Smooth muscle cell (in vitro differentiated cells): ENCODE data around the gene KLHL40. TPM values are rescaled to one million over a fixed set of nuclear protein-coding genes. Genes with fewer than 3 reads are reported as not detected.

ENCODE experiments used
- DNase-seq: peaks from one replicate; lab custom pipeline; 2025; ENCODE audit not compliant: unreplicated experiment; lab: John Stamatoyannopoulos, UW
- H2AFZ ChIP-seq: fragments of 200-600 bp; sonication (generic); 2 replicates; pipeline ENCODE4 v1.6.0; 2016; ENCODE audit warnings: antibody characterized with exemption, low read depth, mild to moderate bottlenecking
- H3F3A ChIP-seq: fragments of 200-600 bp; sonication (generic); 2 replicates; pipeline ENCODE4 v1.6.0; 2017; ENCODE audit warnings: antibody characterized with exemption, low read depth
- H3K27ac ChIP-seq: fragments of 200-600 bp; sonication (generic); 2 replicates; pipeline ENCODE4 v1.5.1; 2016; ENCODE audit warnings: low read depth, mild to moderate bottlenecking
- H3K27me3 ChIP-seq: fragments of 200-600 bp; sonication (generic); 2 replicates; pipeline ENCODE4 v1.6.1; 2016; ENCODE audit warnings: low read depth, mild to moderate bottlenecking
- H3K36me3 ChIP-seq: fragments of 200-600 bp; sonication (generic); 2 replicates; pipeline ENCODE4 v1.5.1; 2016; ENCODE audit warnings: low read depth
- H3K4me1 ChIP-seq: fragments of 200-600 bp; sonication (generic); 2 replicates; pipeline ENCODE4 v1.5.1; 2016; ENCODE audit warnings: low read depth
- H3K4me2 ChIP-seq: fragments of 200-600 bp; sonication (generic); 2 replicates; pipeline ENCODE4 v1.6.0; 2016; ENCODE audit warnings: mild to moderate bottlenecking
- H3K4me3 ChIP-seq: fragments of 200-600 bp; sonication (generic); 2 replicates; pipeline ENCODE4 v1.5.1; 2016; ENCODE audit warnings: mild to moderate bottlenecking
- H3K79me2 ChIP-seq: fragments of 200-600 bp; sonication (generic); 2 replicates; pipeline ENCODE4 v1.6.0; 2016; ENCODE audit warnings: low read depth, mild to moderate bottlenecking
- H3K9ac ChIP-seq: fragments of 200-600 bp; sonication (generic); 2 replicates; pipeline ENCODE4 v1.6.0; 2016; ENCODE audit warnings: low read depth
- H3K9me3 ChIP-seq: fragments of 200-600 bp; sonication (generic); replicated peaks from 2 replicates; pipeline ENCODE4 v1.5.1; 2016; ENCODE audit warnings: low read depth
- H4K20me1 ChIP-seq: fragments of 200-600 bp; sonication (generic); 2 replicates; pipeline ENCODE4 v1.6.0; 2016; ENCODE audit warnings: low read depth
- CTCF ChIP-seq: fragments of 200-600 bp; sonication (generic); IDR thresholded peaks from 2 replicates; pipeline ENCODE4 v1.5.1; 2017; ENCODE audit warnings: borderline replicate concordance, mild to moderate bottlenecking, antibody characterized with exemption; ENCODE audit not compliant: insufficient read depth, poor library complexity, severe bottlenecking
- WGBS: methylation state at CpG from one replicate; pipeline ENCODE4 v1.1.7; 2016; ENCODE audit warnings: low lambda C conversion rate; 5-methylcytosine and 5-hydroxymethylcytosine counted together
- polyA plus RNA-seq: library from polyadenylated mRNA; unstranded; fragments of >200 nt; fragmentation: Nextera tagmentation; extraction: Ambion mirVana; gene quantifications from 2 replicates; pipeline ENCODE4 v1.2.1, GENCODE V29; 2016
- total RNA-seq: library from RNA; depleted of rRNA; stranded (reverse); fragments of >200 nt; gene quantifications from 2 replicates; pipeline ENCODE4 v1.2.3, GENCODE V29; 2014

KLHL40 gene
- total and polyA plus RNA-seq, 2 experiments from 2014 or later = not detected

GRCh38 chr3:42686832-42687650 is 1.7 kb downstream of the KLHL40 start:
- no peaks in the 10 kb centered on the region for H3K9me3 ChIP-seq
- WGBS = 93% methylated on average over 7 of the region's 7 CpGs
- no peak overlapping the region for H3K4me2 ChIP-seq
- H3K4me3 ChIP-seq = no peak overlapping the region
- no peak for TF ChIP-seq CTCF
- no peaks in the 10 kb centered on the region for H4K20me1 ChIP-seq
- H3K27me3 ChIP-seq = peaks cover 3% of the 10 kb centered on the region
- no peak overlapping the region for H3K27ac ChIP-seq
- H2AFZ ChIP-seq = no peak overlapping the region
- no peak overlapping the region for H3K9ac ChIP-seq
- H3K36me3 ChIP-seq = no peaks in the 10 kb centered on the region
- H3K4me1 ChIP-seq = no peaks in the 10 kb centered on the region
- H3F3A ChIP-seq = no peaks in the 10 kb centered on the region
- no peaks in the 10 kb centered on the region for H3K79me2 ChIP-seq
- no peak for DNase-seq

- H2AFZ ChIP-seq = no peak overlapping the region
- TF ChIP-seq CTCF = no peak
- peaks cover 3% of the 10 kb centered on the region for H3K27me3 ChIP-seq
- no peak overlapping the region for H3K9ac ChIP-seq
- H3F3A ChIP-seq = no peaks in the 10 kb centered on the region
- no peaks in the 10 kb centered on the region for H3K9me3 ChIP-seq
- WGBS = 93% methylated on average over 14 of the region's 15 CpGs
- no peak overlapping the region for H3K4me3 ChIP-seq
- H3K79me2 ChIP-seq = no peaks in the 10 kb centered on the region
- H3K27ac ChIP-seq = no peak overlapping the region
- no peaks in the 10 kb centered on the region for H3K36me3 ChIP-seq
- H3K4me2 ChIP-seq = no peak overlapping the region
- no peaks in the 10 kb centered on the region for H3K4me1 ChIP-seq
- H4K20me1 ChIP-seq = no peaks in the 10 kb centered on the region
- DNase-seq = no peak
Observed at GRCh38 chr3:42688016-42688415, 2.7 kb downstream of the KLHL40 start.

DNA sequence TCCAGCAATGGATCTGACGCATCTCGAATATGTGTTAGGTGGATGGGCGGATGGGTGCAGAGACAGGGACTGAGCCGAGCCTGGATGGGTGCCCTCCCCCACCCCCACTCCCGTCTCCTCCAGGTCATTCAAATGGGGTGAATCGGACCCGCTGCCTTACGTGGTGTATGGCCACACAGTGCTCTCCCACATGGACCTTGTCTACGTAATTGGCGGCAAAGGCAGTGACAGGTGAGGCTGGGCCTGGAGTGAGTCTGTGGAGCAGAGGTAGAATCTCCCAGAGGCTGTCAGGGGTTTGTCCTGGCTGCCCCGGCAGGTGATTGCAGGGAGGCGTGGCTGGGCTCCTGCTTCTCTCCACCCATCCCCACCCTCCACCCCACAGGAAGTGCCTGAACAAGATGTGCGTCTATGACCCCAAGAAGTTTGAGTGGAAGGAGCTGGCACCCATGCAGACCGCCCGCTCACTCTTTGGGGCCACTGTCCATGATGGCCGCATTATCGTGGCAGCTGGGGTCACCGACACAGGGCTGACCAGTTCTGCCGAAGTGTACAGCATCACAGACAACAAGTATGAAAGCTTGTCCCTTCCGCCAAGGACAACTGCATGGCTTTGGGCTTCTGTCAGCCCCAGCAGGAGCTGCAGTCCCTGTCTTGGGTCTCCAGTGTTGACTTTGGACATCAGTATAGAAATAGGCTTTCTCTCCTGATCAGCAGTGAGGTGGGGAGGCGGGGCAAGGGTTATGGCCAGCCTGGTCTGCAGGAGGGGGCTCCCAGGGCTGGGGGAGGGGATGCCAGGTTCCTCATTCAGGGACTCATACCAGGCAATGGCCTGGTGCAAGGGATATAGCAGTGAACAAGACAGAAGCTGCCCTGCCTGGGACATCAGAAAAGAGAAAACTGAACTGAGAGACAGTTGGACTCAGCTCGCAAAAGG is 3.4 kb downstream of the KLHL40 start:
- Histone ChIP-seq H3K4me1 (no peaks in the 10 kb centered on the region), H3K27me3 (peaks cover 3% of the 10 kb centered on the region), H3F3A (no peaks in the 10 kb centered on the region), H3K9ac (no peak overlapping the region), H3K79me2 (no peaks in the 10 kb centered on the region), H3K4me2 (no peak overlapping the region), H3K9me3 (no peaks in the 10 kb centered on the region), H3K4me3 (no peak overlapping the region), H3K36me3 (no peaks in the 10 kb centered on the region), H3K27ac (no peak overlapping the region), H2AFZ (no peak overlapping the region), H4K20me1 (no peaks in the 10 kb centered on the region)
- no peak for DNase-seq
- 90% methylated on average over 22 of the region's 22 CpGs for WGBS
- TF ChIP-seq CTCF = no peak
